Measurements from ENCODE around the gene SF3A1. TPM values are rescaled to one million over a fixed set of nuclear protein-coding genes. Genes with fewer than 3 reads are reported as not detected.

The SF3A1 gene
- polyA plus RNA-seq, 1 donor from 2014 or later = 14.4 TPM

- Histone ChIP-seq H3K9ac (ENCODE audit: low read length) (peak overlapping the region; percentile 99), H4K20me1 (ENCODE audit: insufficient read depth) (peaks cover 8% of the 10 kb centered on the region), H3K36me3 (ENCODE audit: insufficient read depth, low read length) (no peaks in the 10 kb centered on the region), H3K27me3 (ENCODE audit: insufficient read depth, low read depth, low read length) (no peaks in the 10 kb centered on the region), H3K9me2 (ENCODE audit: insufficient read depth, low read length) (no peaks in the 10 kb centered on the region), H3K27ac (ENCODE audit: low read length) (peak overlapping the region; percentile 98), H3K4me2 (ENCODE audit: low read length) (peak overlapping the region; percentile 76), H3K79me2 (replicated peaks; ENCODE audit: insufficient read depth, low read length) (peaks cover 31% of the 10 kb centered on the region), H2AFZ (ENCODE audit: low read depth, low read length) (peak overlapping the region; percentile 99), H3K9me3 (ENCODE audit: low read length) (no peaks in the 10 kb centered on the region), H3F3A (ENCODE audit: insufficient read depth, low read length, poor library complexity, severe bottlenecking) (no peaks in the 10 kb centered on the region), H3K4me3 (ENCODE audit: low read length) (peak overlapping the region; percentile 89)
- no peak for TF ChIP-seq TAF1 (IDR thresholded peaks at IDR 0.05; ENCODE audit: low read depth)
- TF ChIP-seq POLR2AphosphoS5 (IDR thresholded peaks at IDR 0.05) = peak; percentile 7
These were observed 509 bp upstream of the SF3A1 start for GRCh38 chr22:30357236-30357570.

- no peaks in the 10 kb centered on the region for H3K9me3 ChIP-seq (ENCODE audit: low read length)
- no peak overlapping the region for H2AFZ ChIP-seq (ENCODE audit: low read depth, low read length)
- peaks cover 3% of the 10 kb centered on the region for H3K36me3 ChIP-seq (ENCODE audit: insufficient read depth, low read length)
- H3F3A ChIP-seq (ENCODE audit: insufficient read depth, low read length, poor library complexity, severe bottlenecking) = no peaks in the 10 kb centered on the region
- H3K4me3 ChIP-seq (ENCODE audit: low read length) = peak overlapping the region; percentile 89
- H3K27ac ChIP-seq (ENCODE audit: low read length) = no peak overlapping the region
- no peak overlapping the region for H3K9ac ChIP-seq (ENCODE audit: low read length)
- no peak overlapping the region for H3K4me2 ChIP-seq (ENCODE audit: low read length)
- peaks cover 39% of the 10 kb centered on the region for H3K79me2 ChIP-seq (replicated peaks; ENCODE audit: insufficient read depth, low read length)
- H3K27me3 ChIP-seq (ENCODE audit: insufficient read depth, low read depth, low read length) = no peaks in the 10 kb centered on the region
- H4K20me1 ChIP-seq (ENCODE audit: insufficient read depth) = peaks cover 8% of the 10 kb centered on the region
- no peaks in the 10 kb centered on the region for H3K9me2 ChIP-seq (ENCODE audit: insufficient read depth, low read length)
- TF ChIP-seq SMC3 (conservative IDR thresholded peaks at IDR 0.05; ENCODE audit: poor library complexity) (no peak), TAF1 (IDR thresholded peaks at IDR 0.05; ENCODE audit: low read depth) (no peak), RAD21 (conservative IDR thresholded peaks at IDR 0.05) (no peak), CTCF (IDR thresholded peaks at IDR 0.05; ENCODE audit: poor library complexity, severe bottlenecking) (no peak)
- TF ChIP-seq, protein P1, sequence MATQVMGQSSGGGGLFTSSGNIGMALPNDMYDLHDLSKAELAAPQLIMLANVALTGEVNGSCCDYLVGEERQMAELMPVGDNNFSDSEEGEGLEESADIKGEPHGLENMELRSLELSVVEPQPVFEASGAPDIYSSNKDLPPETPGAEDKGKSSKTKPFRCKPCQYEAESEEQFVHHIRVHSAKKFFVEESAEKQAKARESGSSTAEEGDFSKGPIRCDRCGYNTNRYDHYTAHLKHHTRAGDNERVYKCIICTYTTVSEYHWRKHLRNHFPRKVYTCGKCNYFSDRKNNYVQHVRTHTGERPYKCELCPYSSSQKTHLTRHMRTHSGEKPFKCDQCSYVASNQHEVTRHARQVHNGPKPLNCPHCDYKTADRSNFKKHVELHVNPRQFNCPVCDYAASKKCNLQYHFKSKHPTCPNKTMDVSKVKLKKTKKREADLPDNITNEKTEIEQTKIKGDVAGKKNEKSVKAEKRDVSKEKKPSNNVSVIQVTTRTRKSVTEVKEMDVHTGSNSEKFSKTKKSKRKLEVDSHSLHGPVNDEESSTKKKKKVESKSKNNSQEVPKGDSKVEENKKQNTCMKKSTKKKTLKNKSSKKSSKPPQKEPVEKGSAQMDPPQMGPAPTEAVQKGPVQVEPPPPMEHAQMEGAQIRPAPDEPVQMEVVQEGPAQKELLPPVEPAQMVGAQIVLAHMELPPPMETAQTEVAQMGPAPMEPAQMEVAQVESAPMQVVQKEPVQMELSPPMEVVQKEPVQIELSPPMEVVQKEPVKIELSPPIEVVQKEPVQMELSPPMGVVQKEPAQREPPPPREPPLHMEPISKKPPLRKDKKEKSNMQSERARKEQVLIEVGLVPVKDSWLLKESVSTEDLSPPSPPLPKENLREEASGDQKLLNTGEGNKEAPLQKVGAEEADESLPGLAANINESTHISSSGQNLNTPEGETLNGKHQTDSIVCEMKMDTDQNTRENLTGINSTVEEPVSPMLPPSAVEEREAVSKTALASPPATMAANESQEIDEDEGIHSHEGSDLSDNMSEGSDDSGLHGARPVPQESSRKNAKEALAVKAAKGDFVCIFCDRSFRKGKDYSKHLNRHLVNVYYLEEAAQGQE (IDR thresholded peaks at IDR 0.05; ENCODE audit: borderline replicate concordance) = no peak
These were observed 2.0 kb downstream of the SF3A1 start for GRCh38 chr22:30354644-30355043.

- Histone ChIP-seq H3K36me3 (ENCODE audit: insufficient read depth, low read length) (peaks cover 3% of the 10 kb centered on the region), H3K27ac (ENCODE audit: low read length) (no peak overlapping the region), H3F3A (ENCODE audit: insufficient read depth, low read length, poor library complexity, severe bottlenecking) (no peaks in the 10 kb centered on the region), H3K4me3 (ENCODE audit: low read length) (no peak overlapping the region), H3K9me2 (ENCODE audit: insufficient read depth, low read length) (no peaks in the 10 kb centered on the region), H3K4me2 (ENCODE audit: low read length) (no peak overlapping the region), H3K9ac (ENCODE audit: low read length) (no peak overlapping the region), H2AFZ (ENCODE audit: low read depth, low read length) (no peak overlapping the region), H3K27me3 (ENCODE audit: insufficient read depth, low read depth, low read length) (no peaks in the 10 kb centered on the region), H3K79me2 (replicated peaks; ENCODE audit: insufficient read depth, low read length) (peaks cover 48% of the 10 kb centered on the region), H4K20me1 (ENCODE audit: insufficient read depth) (peaks cover 8% of the 10 kb centered on the region), H3K9me3 (ENCODE audit: low read length) (no peaks in the 10 kb centered on the region)
- TF ChIP-seq RAD21 (conservative IDR thresholded peaks at IDR 0.05) (no peak), EZH2 (IDR thresholded peaks at IDR 0.05; ENCODE audit: borderline replicate concordance, insufficient read depth, low read length, poor library complexity, severe bottlenecking) (no peak), MXI1 (conservative IDR thresholded peaks at IDR 0.05; ENCODE audit: poor library complexity, severe bottlenecking) (no peak), POLR2AphosphoS5 (IDR thresholded peaks at IDR 0.05) (no peak), SMC3 (conservative IDR thresholded peaks at IDR 0.05; ENCODE audit: poor library complexity) (no peak), TAF1 (IDR thresholded peaks at IDR 0.05; ENCODE audit: low read depth) (no peak), EP300 (conservative IDR thresholded peaks at IDR 0.05; ENCODE audit: poor library complexity, severe bottlenecking) (no peak), CTCF (IDR thresholded peaks at IDR 0.05; ENCODE audit: poor library complexity, severe bottlenecking) (no peak)
- TF ChIP-seq, protein P1 (IDR thresholded peaks at IDR 0.05; ENCODE audit: borderline replicate concordance) = no peak
These were observed 5.5 kb downstream of the SF3A1 start for GRCh38 chr22:30351226-30351625.
